Measurements from ENCODE around the gene TGFBRAP1. TPM values are rescaled to one million over a fixed set of nuclear protein-coding genes. Genes with fewer than 3 reads are reported as not detected.

Gene TGFBRAP1
- total and polyA plus RNA-seq, 4 donors, result 1.8 to 10.4 (median 6.8) TPM

- TF ChIP-seq TAF1 (conservative IDR thresholded peaks at IDR 0.05) (no peak), NR2F2 (IDR thresholded peaks at IDR 0.05) (no peak), EGR1 (IDR thresholded peaks at IDR 0.05; ENCODE audit: low read depth in 2 of 2) (no peak), SP1 (IDR thresholded peaks at IDR 0.05) (no peak), GABPA (IDR thresholded peaks at IDR 0.05 in 1 of 2, conservative IDR thresholded peaks at IDR 0.05 in 1 of 2) (no peak), JUND (IDR thresholded peaks at IDR 0.05) (no peak), RAD21 (IDR thresholded peaks at IDR 0.05) (no peak), HNF4A (conservative IDR thresholded peaks at IDR 0.05) (no peak), FOXA1 (IDR thresholded peaks at IDR 0.05) (no peak), RXRA (IDR thresholded peaks at IDR 0.05) (no peak), HNF4G (IDR thresholded peaks at IDR 0.05) (no peak), YY1 (IDR thresholded peaks at IDR 0.05) (no peak), REST (IDR thresholded peaks at IDR 0.05) (no peak)
- TF ChIP-seq, protein P1, sequence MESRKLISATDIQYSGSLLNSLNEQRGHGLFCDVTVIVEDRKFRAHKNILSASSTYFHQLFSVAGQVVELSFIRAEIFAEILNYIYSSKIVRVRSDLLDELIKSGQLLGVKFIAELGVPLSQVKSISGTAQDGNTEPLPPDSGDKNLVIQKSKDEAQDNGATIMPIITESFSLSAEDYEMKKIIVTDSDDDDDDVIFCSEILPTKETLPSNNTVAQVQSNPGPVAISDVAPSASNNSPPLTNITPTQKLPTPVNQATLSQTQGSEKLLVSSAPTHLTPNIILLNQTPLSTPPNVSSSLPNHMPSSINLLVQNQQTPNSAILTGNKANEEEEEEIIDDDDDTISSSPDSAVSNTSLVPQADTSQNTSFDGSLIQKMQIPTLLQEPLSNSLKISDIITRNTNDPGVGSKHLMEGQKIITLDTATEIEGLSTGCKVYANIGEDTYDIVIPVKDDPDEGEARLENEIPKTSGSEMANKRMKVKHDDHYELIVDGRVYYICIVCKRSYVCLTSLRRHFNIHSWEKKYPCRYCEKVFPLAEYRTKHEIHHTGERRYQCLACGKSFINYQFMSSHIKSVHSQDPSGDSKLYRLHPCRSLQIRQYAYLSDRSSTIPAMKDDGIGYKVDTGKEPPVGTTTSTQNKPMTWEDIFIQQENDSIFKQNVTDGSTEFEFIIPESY (IDR thresholded peaks at IDR 0.05), result no peak
- TF ChIP-seq, protein P2, sequence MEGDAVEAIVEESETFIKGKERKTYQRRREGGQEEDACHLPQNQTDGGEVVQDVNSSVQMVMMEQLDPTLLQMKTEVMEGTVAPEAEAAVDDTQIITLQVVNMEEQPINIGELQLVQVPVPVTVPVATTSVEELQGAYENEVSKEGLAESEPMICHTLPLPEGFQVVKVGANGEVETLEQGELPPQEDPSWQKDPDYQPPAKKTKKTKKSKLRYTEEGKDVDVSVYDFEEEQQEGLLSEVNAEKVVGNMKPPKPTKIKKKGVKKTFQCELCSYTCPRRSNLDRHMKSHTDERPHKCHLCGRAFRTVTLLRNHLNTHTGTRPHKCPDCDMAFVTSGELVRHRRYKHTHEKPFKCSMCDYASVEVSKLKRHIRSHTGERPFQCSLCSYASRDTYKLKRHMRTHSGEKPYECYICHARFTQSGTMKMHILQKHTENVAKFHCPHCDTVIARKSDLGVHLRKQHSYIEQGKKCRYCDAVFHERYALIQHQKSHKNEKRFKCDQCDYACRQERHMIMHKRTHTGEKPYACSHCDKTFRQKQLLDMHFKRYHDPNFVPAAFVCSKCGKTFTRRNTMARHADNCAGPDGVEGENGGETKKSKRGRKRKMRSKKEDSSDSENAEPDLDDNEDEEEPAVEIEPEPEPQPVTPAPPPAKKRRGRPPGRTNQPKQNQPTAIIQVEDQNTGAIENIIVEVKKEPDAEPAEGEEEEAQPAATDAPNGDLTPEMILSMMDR (IDR thresholded peaks at IDR 0.05; ENCODE audit: low read depth, low read length, missing input control), result no peak
- TF ChIP-seq, protein P3, sequence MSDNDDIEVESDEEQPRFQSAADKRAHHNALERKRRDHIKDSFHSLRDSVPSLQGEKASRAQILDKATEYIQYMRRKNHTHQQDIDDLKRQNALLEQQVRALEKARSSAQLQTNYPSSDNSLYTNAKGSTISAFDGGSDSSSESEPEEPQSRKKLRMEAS (IDR thresholded peaks at IDR 0.05), result no peak
- TF ChIP-seq, protein P4, sequence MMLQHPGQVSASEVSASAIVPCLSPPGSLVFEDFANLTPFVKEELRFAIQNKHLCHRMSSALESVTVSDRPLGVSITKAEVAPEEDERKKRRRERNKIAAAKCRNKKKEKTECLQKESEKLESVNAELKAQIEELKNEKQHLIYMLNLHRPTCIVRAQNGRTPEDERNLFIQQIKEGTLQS (IDR thresholded peaks at IDR 0.05), result no peak
- H3K9ac ChIP-seq (ENCODE audit: low read depth in 1 of 2, low read length in 2 of 2), result no peak overlapping the region
- peaks cover 1 to 42% (median 25%) of the 10 kb centered on the region in 4 donors for H3K36me3 ChIP-seq (ENCODE audit: control insufficient read depth in 4 of 4, insufficient read depth in 3 of 4, low read depth in 1 of 4, low read length in 3 of 4)
- H3K4me3 ChIP-seq (ENCODE audit: low read depth in 1 of 3, low read length in 3 of 3), result no peak overlapping the region
- no peaks in the 10 kb centered on the region for H3K27me3 ChIP-seq (ENCODE audit: control insufficient read depth in 4 of 4, insufficient read depth in 4 of 4, low read length in 3 of 4)
- no peak overlapping the region for H3K27ac ChIP-seq (ENCODE audit: low read depth in 1 of 2, low read length in 2 of 2)
- WGBS, result 97% methylated on average over 3 of the region's 3 CpGs
- DNase-seq (ENCODE audit: low spot score), result no peak
- H3K9me3 ChIP-seq (ENCODE audit: control insufficient read depth in 4 of 4, low read length in 3 of 4), result no peaks in the 10 kb centered on the region
- no peaks in the 10 kb centered on the region for H3K4me1 ChIP-seq (ENCODE audit: control insufficient read depth in 4 of 4, insufficient read depth in 4 of 4, low read length in 3 of 4)
These were observed 31.5 kb downstream of the TGFBRAP1 start for GRCh38 chr2:105298017-105298416.

All from liver (tissue), 9 donors.